K562 (cell line): ENCODE data around the gene STX1B.

Source experiments
- CBX5 ChIP-seq: IDR thresholded peaks from 2 replicates; pipeline ENCODE4 v1.6.1; 2014; ENCODE audit warnings: low read depth, borderline replicate concordance
- NFXL1 ChIP-seq: fragments of 450-650 bp; formaldehyde crosslinking; IDR thresholded peaks from 2 replicates; pipeline ENCODE4 v1.4.0; 2021; ENCODE audit warnings: mild to moderate bottlenecking
- TARDBP ChIP-seq: fragments of 450-650 bp; IDR thresholded peaks from 2 replicates; pipeline ENCODE4 v1.6.1; 2016
- U2AF1 ChIP-seq: fragments of 200-400 bp; formaldehyde crosslinking; optimal IDR thresholded peaks from 2 replicates; pipeline ENCODE3; 2017; ENCODE audit warnings: mild to moderate bottlenecking, low read depth, low read length, moderate library complexity
- TF ChIP-seq, protein P1 (sequence below): sonication (generic); formaldehyde crosslinking; IDR thresholded peaks from 2 replicates; pipeline ENCODE4 v1.8.0; 2022; ENCODE audit warnings: missing genetic modification reagents, mild to moderate bottlenecking, borderline replicate concordance

DNA sequence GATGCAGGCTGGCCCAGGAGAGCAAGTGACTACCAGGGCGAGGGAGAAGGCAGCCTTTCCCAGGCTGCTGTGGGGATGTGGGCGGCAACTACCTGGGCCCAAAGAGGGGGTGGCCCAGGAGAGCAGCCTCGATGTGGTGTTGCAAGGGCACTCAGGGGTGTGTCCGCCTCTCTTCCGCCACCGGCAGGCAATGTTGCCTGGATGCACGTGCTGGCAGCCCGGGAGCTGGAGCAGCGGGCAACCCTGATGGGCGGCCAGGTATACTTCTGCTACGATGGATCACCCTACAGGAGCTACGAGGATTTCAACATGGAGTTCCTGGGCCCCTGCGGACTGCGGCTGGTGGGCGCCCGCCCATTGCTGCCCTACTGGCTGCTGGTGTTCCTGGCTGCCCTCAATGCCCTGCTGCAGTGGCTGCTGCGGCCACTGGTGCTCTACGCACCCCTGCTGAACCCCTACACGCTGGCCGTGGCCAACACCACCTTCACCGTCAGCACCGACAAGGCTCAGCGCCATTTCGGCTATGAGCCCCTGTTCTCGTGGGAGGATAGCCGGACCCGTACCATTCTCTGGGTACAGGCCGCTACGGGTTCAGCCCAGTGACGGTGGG lies 22.8 kb downstream of the STX1B start:
- TF ChIP-seq TARDBP (no peak), CBX5 (no peak), U2AF1 (no peak), NFXL1 (CRISPR knock-in tag) (no peak)
- TF ChIP-seq, protein P1, sequence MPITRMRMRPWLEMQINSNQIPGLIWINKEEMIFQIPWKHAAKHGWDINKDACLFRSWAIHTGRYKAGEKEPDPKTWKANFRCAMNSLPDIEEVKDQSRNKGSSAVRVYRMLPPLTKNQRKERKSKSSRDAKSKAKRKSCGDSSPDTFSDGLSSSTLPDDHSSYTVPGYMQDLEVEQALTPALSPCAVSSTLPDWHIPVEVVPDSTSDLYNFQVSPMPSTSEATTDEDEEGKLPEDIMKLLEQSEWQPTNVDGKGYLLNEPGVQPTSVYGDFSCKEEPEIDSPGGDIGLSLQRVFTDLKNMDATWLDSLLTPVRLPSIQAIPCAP (CRISPR knock-in tag), result no peak
